Peyer's patch (tissue), 4 donors: ENCODE data around the gene ACAT2.
"Not testable (repeated sequence)": the region's sequence is repeated elsewhere in the genome, so short reads cannot be mapped to it uniquely, and the experiment has no call there.

Experiments
- POLR2A ChIP-seq, 2 donors: fragments of 450-650 bp; IDR thresholded peaks; one replicate each; pipeline ENCODE4 v1.5.1; 2017; ENCODE audit warnings: antibody characterized with exemption in 2 of 2, mild to moderate bottlenecking in 2 of 2, moderate library complexity in 2 of 2
- TF ChIP-seq, protein P1 (sequence below), 6 experiments: fragments of 450-650 bp in 4 of 6; fragments of 200-600 bp in 2 of 6; sonication (generic) in 1 of 6; IDR thresholded peaks; one replicate each; pipeline ENCODE4 v1.5.1; 2017 to 2019; ENCODE audit warnings: antibody characterized with exemption in 6 of 6, mild to moderate bottlenecking in 3 of 6, moderate library complexity in 1 of 6

DNA sequence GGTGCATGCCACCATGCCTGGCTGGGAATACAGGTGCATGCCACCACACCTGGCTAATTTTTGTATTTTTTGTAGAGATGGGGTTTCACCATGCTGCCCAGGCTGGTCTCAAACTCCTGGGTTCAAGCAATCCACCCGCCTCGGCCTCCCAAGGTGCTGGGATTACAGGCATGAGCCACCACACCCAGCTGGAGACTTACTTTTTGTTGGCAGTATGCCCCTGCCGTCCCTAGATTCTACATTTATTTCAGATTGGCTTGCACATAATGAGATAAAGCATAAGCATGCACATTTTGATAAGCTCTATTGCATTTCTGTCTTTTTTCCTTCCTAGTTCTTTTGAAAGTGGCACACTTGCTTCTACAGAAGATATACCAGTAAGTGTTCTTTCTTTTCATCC lies 54.9 kb downstream of the ACAT2 start:
- not testable (repeated sequence) for TF ChIP-seq POLR2A (IDR thresholded peaks at IDR 0.05)
- TF ChIP-seq, protein P1, sequence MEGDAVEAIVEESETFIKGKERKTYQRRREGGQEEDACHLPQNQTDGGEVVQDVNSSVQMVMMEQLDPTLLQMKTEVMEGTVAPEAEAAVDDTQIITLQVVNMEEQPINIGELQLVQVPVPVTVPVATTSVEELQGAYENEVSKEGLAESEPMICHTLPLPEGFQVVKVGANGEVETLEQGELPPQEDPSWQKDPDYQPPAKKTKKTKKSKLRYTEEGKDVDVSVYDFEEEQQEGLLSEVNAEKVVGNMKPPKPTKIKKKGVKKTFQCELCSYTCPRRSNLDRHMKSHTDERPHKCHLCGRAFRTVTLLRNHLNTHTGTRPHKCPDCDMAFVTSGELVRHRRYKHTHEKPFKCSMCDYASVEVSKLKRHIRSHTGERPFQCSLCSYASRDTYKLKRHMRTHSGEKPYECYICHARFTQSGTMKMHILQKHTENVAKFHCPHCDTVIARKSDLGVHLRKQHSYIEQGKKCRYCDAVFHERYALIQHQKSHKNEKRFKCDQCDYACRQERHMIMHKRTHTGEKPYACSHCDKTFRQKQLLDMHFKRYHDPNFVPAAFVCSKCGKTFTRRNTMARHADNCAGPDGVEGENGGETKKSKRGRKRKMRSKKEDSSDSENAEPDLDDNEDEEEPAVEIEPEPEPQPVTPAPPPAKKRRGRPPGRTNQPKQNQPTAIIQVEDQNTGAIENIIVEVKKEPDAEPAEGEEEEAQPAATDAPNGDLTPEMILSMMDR (IDR thresholded peaks at IDR 0.05), result not testable (repeated sequence)
